Body of pancreas (tissue), 4 donors: ENCODE measurements around the gene ASB15.

Experiments
- CTCF ChIP-seq, 7 experiments: fragments of 450-650 bp in 4 of 7; fragments of 200-600 bp in 3 of 7; sonication (generic) in 3 of 7; IDR thresholded peaks; one replicate each; pipeline ENCODE4 v1.5.1; 2016 to 2019; ENCODE audit warnings: antibody characterized with exemption in 7 of 7
- POLR2A ChIP-seq, 3 donors: fragments of 450-650 bp; IDR thresholded peaks; one replicate each; pipeline ENCODE4 v1.6.1; 2016; ENCODE audit warnings: antibody characterized with exemption in 3 of 3, mild to moderate bottlenecking in 2 of 3

- TF ChIP-seq CTCF (IDR thresholded peaks at IDR 0.05), result no peak
- no peak for TF ChIP-seq POLR2A (IDR thresholded peaks at IDR 0.05)
Observed at GRCh38 chr7:123607423-123607975, 5.9 kb downstream of the ASB15 start.
